Upper lobe of right lung (tissue), 1 donor: ENCODE results near the gene SENP5. TPM values are rescaled to one million over a fixed set of nuclear protein-coding genes. Genes with fewer than 3 reads are reported as not detected.
A peak's percentile ranks its signal among the peaks of the same experiment; 100 is the strongest.
"Not testable (repeated sequence)": the region's sequence is repeated elsewhere in the genome, so short reads cannot be mapped to it uniquely, and the experiment has no call there.

ENCODE experiments used
- ATAC-seq: fragments of 200-7000 bp; cut with Tn5 transposase; one replicate; pipeline ENCODE4 v1.9.1; 2020; ENCODE audit warnings: mild to moderate bottlenecking, moderate library complexity
- DNase-seq: peaks from one replicate; pipeline ENCODE4 v3.0.0-alpha.2; 2020
- H3K27ac ChIP-seq: fragments of 200-600 bp; one replicate; pipeline ENCODE4 v1.8.0; 2022
- H3K27me3 ChIP-seq: fragments of 200-600 bp; one replicate; pipeline ENCODE4 v1.8.0; 2022; ENCODE audit warnings: mild to moderate bottlenecking
- H3K36me3 ChIP-seq: fragments of 200-600 bp; one replicate; pipeline ENCODE4 v1.8.0; 2022
- H3K4me1 ChIP-seq: fragments of 200-600 bp; one replicate; pipeline ENCODE4 v1.8.0; 2022
- H3K4me3 ChIP-seq: fragments of 200-600 bp; one replicate; pipeline ENCODE4 v1.8.0; 2022; ENCODE audit warnings: mild to moderate bottlenecking
- H3K9me3 ChIP-seq: fragments of 200-600 bp; one replicate; pipeline ENCODE4 v1.8.0; 2022
- intact Hi-C: fragments of 100-400 bp; cut with DNase I; formaldehyde crosslinking; loops from one replicate; pipeline ENCODE4 v1.11.0; 2022
- long read RNA-seq: library from polyadenylated mRNA; unstranded; transcript quantifications from one replicate; pipeline ENCODE4 v2.0.0, GENCODE V29; 2021
- total RNA-seq: library from RNA; stranded (reverse); fragmentation: NEBNext Ultra II Directional; extraction: Animal tissue kit (Norgen Biotek cat#: 25700); gene quantifications from one replicate; pipeline ENCODE4 v1.2.1, GENCODE V29; 2021
- TF ChIP-seq, protein P1 (sequence below): fragments of 200-600 bp; IDR thresholded peaks from one replicate; pipeline ENCODE4 v1.8.0; 2022; ENCODE audit warnings: antibody characterized with exemption
- donor health status: DM: no; HTN: yes; CAD: no; lungs with severe emphysema.

The SENP5 gene, protein sequence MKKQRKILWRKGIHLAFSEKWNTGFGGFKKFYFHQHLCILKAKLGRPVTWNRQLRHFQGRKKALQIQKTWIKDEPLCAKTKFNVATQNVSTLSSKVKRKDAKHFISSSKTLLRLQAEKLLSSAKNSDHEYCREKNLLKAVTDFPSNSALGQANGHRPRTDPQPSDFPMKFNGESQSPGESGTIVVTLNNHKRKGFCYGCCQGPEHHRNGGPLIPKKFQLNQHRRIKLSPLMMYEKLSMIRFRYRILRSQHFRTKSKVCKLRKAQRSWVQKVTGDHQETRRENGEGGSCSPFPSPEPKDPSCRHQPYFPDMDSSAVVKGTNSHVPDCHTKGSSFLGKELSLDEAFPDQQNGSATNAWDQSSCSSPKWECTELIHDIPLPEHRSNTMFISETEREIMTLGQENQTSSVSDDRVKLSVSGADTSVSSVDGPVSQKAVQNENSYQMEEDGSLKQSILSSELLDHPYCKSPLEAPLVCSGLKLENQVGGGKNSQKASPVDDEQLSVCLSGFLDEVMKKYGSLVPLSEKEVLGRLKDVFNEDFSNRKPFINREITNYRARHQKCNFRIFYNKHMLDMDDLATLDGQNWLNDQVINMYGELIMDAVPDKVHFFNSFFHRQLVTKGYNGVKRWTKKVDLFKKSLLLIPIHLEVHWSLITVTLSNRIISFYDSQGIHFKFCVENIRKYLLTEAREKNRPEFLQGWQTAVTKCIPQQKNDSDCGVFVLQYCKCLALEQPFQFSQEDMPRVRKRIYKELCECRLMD
- 27.7 TPM for total RNA-seq
- long read RNA-seq, full-length matches to known transcripts: 6 of 17 reads
- long read RNA-seq, partial matches to known transcripts: 3 of 17 reads
- long read RNA-seq, other reads (novel, unspliced or antisense): 8 of 17 reads

DNA sequence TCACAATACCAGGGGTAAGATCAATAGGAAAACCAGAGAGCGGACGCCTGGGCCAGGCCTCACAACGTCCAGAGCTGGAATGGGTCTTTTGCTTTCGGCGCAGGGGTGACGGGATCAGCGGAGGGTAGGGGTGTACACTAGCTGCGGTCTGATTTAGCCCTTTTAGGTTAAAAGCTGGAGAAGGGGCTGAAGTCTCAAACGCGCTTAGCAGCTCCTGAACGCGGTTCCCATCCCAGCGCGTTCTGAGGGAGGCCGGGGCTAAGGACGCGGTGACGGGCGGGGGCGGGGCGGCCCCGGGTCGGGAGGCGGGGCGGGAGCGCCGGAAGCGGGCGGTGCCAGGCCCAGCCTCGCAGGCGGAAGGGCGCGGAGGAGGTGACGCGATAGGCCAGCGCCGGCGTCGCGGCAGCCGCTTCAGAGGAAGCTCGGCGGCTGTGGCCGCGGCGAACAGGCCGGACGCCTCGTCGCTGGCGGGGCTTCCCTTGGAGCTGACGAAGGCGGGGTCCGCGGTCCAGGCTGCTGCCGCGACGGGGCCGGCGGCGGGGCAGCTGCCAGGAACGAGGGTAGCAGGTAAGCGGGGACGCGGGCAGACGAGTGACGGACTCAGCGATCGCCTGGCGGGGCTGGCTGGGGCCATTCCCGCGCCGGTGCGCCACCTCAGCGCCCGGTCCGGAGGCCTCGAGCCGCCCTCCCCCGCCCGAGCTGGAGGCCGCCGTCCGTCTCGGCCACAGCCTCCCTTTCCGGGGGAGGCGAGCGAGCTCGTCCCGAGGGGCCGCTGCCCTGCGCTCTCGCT is at the start of gene SENP5:
TSS of gene SENP5 (plus strand) at position 414 of the 790 bp plus-strand sequence. CDS start 17,262 bp downstream, outside the sequence.
- peaks cover 28% of the 10 kb centered on the region for H3K4me1 ChIP-seq
- intact Hi-C loops: no loop called here
- ATAC-seq: peak; percentile 99
- H3K9me3 ChIP-seq: no peaks in the 10 kb centered on the region
- TF ChIP-seq, protein P1, sequence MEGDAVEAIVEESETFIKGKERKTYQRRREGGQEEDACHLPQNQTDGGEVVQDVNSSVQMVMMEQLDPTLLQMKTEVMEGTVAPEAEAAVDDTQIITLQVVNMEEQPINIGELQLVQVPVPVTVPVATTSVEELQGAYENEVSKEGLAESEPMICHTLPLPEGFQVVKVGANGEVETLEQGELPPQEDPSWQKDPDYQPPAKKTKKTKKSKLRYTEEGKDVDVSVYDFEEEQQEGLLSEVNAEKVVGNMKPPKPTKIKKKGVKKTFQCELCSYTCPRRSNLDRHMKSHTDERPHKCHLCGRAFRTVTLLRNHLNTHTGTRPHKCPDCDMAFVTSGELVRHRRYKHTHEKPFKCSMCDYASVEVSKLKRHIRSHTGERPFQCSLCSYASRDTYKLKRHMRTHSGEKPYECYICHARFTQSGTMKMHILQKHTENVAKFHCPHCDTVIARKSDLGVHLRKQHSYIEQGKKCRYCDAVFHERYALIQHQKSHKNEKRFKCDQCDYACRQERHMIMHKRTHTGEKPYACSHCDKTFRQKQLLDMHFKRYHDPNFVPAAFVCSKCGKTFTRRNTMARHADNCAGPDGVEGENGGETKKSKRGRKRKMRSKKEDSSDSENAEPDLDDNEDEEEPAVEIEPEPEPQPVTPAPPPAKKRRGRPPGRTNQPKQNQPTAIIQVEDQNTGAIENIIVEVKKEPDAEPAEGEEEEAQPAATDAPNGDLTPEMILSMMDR: no peak
- peak within 1 kb of the TSS; percentile 96 for H3K27ac ChIP-seq
- no peaks in the 10 kb centered on the region for H3K27me3 ChIP-seq
- H3K36me3 ChIP-seq: peaks cover 12% of the 10 kb centered on the region
- peak; percentile 97 for DNase-seq
- H3K4me3 ChIP-seq: peak within 1 kb of the TSS; percentile 96

DNA sequence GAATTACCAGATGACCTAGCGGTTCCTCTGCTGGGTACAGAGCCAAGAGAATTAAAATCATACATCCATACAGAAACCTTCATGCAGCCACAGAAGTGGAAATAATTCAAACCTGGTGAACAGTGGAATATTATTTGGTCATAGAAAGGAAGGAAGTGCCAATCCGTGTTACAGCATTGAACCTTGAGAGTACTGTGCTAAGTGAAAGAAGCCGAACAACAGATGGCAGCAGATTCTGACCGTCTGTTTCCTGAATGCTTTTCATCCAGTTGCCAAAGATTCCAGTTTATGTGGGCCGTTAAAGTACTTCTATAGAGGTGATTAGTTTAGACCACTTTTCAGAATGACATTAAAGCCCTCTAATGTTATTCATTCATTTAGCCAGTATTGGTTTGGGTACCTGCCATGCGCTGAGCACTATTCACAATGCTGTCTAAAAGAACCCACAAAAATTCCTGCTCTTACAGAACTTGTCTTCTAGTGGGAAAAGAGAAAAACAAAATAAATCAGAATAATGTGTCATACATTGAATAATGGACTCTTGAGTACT is 45.8 kb upstream of the SENP5 start:
- peaks cover 94% of the 10 kb centered on the region for H3K36me3 ChIP-seq
- no peak overlapping the region for H3K4me3 ChIP-seq
- H3K27me3 ChIP-seq: no peaks in the 10 kb centered on the region
- no peak for ATAC-seq
- no peaks in the 10 kb centered on the region for H3K4me1 ChIP-seq
- DNase-seq: no peak
- no peak overlapping the region for H3K27ac ChIP-seq
- TF ChIP-seq, protein P1: no peak
- intact Hi-C loops: no loop called here
- H3K9me3 ChIP-seq: no peaks in the 10 kb centered on the region

DNA sequence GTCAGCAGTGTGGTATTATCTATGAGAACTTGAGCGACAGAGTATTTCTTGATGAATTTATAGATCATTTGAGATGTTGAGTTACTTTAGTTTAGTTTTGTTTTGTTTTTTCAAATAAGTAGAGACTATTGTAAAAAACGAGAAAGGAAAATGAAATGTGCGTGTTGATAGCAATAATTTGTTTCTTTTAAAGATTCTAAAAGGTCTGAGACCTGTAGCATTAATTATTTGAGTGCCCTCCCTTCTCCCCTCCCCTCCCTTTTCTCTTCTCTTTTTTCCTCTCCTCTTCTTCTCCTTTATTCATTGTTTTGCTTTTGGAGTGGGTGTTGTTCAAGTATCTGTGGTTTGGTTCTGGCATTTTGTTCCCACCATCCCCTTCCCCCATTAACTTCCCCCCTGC is 38.1 kb upstream of the SENP5 start:
- peaks cover 71% of the 10 kb centered on the region for H3K36me3 ChIP-seq
- DNase-seq, intact Hi-C loops, ATAC-seq, H3K4me3 ChIP-seq, H3K4me1 ChIP-seq, H3K9me3 ChIP-seq, H3K27ac ChIP-seq, H3K27me3 ChIP-seq: not testable (repeated sequence)

DNA sequence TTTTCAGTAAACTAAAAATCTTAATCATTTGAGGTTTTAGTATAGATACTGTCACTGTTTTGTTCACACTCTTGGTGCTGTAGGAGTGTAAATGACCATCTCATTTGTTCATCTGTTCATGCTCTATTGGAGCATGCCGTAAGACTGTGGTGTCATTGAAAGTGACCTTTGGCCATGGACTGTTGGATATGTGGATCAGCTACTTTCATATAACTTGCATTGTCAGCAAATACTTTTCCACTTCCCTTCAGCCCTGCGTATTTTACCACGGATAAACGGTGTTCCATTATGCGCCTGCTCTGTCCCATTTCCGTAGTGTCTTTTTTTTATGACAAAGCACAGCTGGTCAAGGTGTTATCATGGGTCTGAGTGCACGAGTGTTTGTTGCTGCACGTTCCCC is 32.6 kb upstream of the SENP5 start:
- intact Hi-C loops: no loop called here
- ATAC-seq (no peak), DNase-seq (no peak)
- Histone ChIP-seq H3K4me1 (no peaks in the 10 kb centered on the region), H3K9me3 (no peaks in the 10 kb centered on the region), H3K27me3 (no peaks in the 10 kb centered on the region), H3K27ac (no peak overlapping the region), H3K36me3 (peaks cover 20% of the 10 kb centered on the region), H3K4me3 (no peak overlapping the region)
- TF ChIP-seq, protein P1: no peak

DNA sequence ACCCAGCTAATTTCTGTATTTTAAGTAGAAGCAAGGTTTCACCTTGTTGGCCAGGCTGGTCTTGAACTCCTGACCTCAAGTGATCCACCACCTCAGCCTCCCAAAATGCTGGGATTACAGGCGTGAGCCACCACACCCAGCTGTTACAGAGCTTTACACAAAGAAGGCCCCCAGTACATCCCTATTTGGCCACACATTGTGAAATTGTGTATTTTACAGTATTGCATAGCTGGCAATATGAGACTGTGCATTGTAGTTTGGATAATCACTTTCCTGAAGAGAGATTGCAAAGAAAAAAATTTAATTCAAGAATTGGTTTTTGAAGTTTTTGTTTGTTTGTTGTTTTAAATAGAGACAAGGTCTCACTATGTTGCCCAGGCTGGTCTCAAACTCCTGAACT is 31.1 kb upstream of the SENP5 start:
- H3K4me3 ChIP-seq, ATAC-seq, DNase-seq, H3K9me3 ChIP-seq, H3K27ac ChIP-seq, intact Hi-C loops, H3K36me3 ChIP-seq, H3K27me3 ChIP-seq, H3K4me1 ChIP-seq: not testable (repeated sequence)

DNA sequence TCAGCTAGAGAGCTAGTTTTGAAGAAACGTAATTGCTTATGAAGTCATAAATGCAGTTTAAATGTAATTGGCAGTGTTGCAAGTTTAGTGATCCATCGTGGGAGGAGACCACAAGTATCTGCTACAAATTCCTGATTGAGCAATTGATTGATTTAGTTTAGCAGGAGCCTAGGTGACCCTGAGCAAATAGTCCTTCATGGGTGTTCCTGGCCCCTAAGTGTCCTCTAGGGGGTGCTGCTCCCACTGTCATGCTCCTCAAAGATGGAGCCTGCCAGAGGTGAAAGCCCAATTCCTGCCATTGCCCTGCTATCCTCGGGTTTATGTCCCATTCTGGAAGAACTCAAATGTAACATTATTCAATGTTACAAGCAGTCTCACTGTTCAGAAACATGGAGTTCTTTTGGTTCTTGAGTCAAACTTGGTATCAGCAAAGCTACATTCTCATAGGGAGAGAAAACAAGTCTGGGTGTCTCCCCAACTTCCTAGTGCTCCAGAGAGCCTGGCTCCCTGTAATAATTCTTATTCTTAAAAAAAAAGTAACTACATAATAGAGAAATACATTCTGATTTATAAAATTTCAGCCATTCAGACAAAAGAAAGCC is 29.8 kb upstream of the SENP5 start:
- no peaks in the 10 kb centered on the region for H3K27me3 ChIP-seq
- ATAC-seq (peak; percentile 98), DNase-seq (peak; percentile 69)
- TF ChIP-seq, protein P1: peak; percentile 89
- no peaks in the 10 kb centered on the region for H3K9me3 ChIP-seq
- no peaks in the 10 kb centered on the region for H3K36me3 ChIP-seq
- intact Hi-C loops: no loop called here
- H3K4me3 ChIP-seq: no peak overlapping the region
- no peaks in the 10 kb centered on the region for H3K4me1 ChIP-seq
- no peak overlapping the region for H3K27ac ChIP-seq

DNA sequence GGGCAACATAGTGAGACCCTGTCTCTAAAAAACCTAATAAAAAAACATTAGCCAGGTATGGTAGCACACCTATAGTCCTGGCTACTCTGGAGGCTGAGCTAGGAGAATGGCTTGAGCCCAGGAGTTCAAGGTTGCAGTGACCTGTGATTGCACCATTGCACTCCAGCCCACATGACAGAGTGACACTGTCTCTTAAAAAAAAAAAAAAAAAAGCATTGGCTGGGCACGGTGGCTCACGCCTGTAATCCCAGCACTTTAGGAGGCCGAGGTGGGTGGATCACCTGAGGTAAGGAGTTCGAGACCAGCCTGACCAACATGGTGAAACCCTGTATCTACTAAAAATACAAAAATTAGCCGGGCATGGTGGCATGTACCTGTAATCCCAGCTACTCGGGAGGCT is 28.4 kb upstream of the SENP5 start:
- ATAC-seq, intact Hi-C loops: not testable (repeated sequence)

More for the DNA sequence above, 28.4 kb upstream of the SENP5 start:
- H3K4me1 ChIP-seq, H3K4me3 ChIP-seq, H3K27ac ChIP-seq, H3K36me3 ChIP-seq, DNase-seq, H3K9me3 ChIP-seq, H3K27me3 ChIP-seq: not testable (repeated sequence)
